CD4-positive, alpha-beta T cell treated with Interleukin-21 for 1 hour (primary cell): ENCODE measurements around the gene RPL37A.

Source experiments
- DNase-seq: peaks from one replicate; pipeline ENCODE4 v3.0.0-alpha.2; 2020

RPL37A gene

GRCh38 chr2:216551234-216552068 is 52.8 kb downstream of the RPL37A start:
- no peak for DNase-seq

- DNase-seq = no peak
These were observed 54.4 kb downstream of the RPL37A start for GRCh38 chr2:216553093-216553478.
